Measurements from ENCODE around the gene PXDC1.
A peak's percentile ranks its signal among the peaks of the same experiment; 100 is the strongest.
"Not testable (repeated sequence)": the region's sequence is repeated elsewhere in the genome, so short reads cannot be mapped to it uniquely, and the experiment has no call there.

Gene PXDC1

DNA sequence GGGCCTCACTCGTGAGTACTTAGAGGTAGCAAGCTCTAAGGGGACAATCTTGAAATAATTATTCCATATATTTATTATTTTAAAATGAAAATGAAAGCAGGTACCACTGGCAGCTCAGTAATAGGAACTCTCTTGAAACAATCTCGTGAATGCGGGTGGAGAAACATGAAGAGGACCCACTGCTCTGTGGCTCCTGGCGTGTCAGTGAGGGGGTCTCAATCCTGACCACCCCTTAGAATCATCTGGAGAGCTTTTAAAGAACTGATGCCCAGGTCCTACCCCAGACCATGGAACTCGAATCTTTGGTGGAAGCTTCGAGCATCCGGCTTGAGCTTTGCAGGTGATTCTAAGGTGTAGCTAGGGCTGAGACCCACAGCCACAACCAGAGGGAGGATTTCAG, 23.9 kb upstream of the PXDC1 start:
- no peak for DNase-seq (ENCODE audit: low read depth in 2 of 2)
- TF ChIP-seq, protein P1, sequence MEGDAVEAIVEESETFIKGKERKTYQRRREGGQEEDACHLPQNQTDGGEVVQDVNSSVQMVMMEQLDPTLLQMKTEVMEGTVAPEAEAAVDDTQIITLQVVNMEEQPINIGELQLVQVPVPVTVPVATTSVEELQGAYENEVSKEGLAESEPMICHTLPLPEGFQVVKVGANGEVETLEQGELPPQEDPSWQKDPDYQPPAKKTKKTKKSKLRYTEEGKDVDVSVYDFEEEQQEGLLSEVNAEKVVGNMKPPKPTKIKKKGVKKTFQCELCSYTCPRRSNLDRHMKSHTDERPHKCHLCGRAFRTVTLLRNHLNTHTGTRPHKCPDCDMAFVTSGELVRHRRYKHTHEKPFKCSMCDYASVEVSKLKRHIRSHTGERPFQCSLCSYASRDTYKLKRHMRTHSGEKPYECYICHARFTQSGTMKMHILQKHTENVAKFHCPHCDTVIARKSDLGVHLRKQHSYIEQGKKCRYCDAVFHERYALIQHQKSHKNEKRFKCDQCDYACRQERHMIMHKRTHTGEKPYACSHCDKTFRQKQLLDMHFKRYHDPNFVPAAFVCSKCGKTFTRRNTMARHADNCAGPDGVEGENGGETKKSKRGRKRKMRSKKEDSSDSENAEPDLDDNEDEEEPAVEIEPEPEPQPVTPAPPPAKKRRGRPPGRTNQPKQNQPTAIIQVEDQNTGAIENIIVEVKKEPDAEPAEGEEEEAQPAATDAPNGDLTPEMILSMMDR (IDR thresholded peaks at IDR 0.05; ENCODE audit: low read depth, low read length): no peak
- no peak overlapping the region for H3K4me3 ChIP-seq (replicated peaks in 1 of 2; ENCODE audit: low read depth in 2 of 2, low read length in 2 of 2)

DNA sequence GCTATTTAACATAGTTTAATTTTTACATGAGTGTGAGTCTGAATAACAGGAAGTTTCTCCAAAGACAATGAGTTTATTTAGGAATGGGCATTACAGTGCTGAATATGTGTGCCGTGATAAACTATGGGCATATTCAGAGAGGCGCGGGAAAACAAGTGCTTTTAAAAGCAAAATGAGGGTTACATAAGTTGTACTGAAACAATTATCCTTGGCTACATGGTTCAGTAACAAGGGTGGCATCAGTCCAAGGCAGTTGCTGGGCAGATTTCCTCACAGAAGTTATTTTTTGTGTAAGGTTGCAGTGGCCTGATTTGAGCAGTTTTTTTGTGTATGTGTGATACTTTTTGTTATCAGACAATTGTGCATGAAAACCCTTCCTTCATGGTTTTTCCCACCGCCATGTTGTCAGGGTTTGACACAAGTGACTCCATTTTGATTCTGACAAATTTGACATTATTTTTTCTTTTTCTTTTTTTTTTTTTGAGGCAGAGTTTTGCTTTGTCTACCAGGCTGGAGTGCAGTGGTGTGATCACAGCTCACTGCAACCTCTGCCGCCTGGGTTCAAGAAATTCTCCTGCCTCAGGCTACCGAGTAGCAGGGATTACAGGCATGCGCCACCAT, 22.3 kb upstream of the PXDC1 start:
- TF ChIP-seq, protein P1 (IDR thresholded peaks at IDR 0.05; ENCODE audit: low read depth, low read length): no peak
- peak; percentile 54 to 78 for DNase-seq (ENCODE audit: low read depth in 2 of 2)
- no peak overlapping the region for H3K4me3 ChIP-seq (replicated peaks in 1 of 2; ENCODE audit: low read depth in 2 of 2, low read length in 2 of 2)

DNA sequence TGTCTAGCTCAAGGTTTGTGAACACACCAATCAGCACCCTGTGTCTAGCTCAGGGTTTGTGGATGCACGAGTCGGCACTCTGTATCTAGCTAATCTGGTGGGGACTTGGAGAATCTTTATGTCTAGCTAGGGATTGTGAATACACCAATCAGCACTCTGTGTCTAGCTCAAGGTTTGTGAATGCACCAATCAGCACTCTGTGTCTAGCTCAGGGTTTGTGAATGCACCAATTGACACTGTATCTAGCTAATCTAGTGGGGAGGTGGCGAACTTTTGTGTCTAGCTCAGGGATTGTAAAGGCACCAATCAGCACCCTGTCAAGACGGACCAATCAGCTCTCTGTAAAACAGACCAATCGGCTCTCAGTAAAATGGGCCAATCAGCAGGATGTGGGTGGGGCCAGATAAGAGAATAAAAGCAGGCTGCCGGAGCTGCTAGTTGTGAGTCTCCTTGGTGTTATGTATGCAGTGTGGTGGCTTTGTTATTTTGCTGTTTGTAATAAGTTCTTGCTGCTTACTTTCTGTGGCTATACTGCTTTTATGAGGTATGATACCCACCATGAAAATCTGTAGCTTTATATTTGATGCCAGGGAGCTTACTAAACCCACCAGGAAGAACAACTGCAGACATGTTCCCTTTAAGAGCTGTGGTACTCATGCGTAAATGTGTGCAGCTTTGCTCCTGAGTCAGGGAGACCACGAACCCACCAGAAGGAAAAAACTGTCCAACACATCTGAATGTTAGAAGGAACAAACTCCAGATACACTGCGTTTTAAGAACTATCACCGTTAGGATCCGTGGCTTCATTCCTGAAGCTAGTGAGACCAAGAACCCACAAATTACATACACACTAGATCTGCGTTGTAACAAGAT, 20.9 kb upstream of the PXDC1 start:
- not testable (repeated sequence) for H3K4me3 ChIP-seq (replicated peaks in 1 of 2; ENCODE audit: low read depth in 2 of 2, low read length in 2 of 2); DNase-seq (ENCODE audit: low read depth in 2 of 2)

DNA sequence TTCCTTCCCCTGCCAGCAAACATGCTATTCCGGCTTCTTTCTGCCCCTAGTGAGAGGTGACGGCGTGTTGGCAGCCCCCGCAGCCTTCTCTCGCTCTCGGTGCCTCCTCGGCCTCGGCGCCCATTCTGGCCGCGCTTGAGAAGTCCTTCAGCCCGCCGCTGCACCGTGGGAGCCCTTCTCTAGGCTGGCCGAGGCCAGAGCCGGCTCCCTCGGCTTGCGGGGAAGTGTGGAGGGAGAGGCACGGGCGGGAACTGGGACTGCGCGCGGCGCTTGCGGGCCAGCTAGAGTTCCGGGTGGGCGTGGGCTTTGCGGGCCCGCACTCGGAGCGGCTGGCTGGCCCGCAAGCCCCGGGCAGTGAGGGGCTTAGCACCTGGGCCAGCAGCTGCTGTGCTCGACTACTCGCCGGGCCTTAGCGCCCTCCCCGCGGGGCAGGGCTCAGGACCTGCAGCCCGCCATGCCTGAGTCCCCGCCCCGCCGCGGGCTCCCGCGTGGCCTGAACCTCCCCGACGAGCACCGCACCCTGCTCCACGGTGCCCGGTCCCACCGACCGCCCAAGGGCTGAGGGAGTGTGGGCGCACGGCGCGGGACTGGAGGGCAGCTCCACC, 20.0 kb upstream of the PXDC1 start:
- H3K4me3 ChIP-seq (replicated peaks in 1 of 2; ENCODE audit: low read depth in 2 of 2, low read length in 2 of 2): no peak overlapping the region
- TF ChIP-seq, protein P1 (IDR thresholded peaks at IDR 0.05; ENCODE audit: low read depth, low read length): no peak
- DNase-seq (ENCODE audit: low read depth in 2 of 2): no peak

DNA sequence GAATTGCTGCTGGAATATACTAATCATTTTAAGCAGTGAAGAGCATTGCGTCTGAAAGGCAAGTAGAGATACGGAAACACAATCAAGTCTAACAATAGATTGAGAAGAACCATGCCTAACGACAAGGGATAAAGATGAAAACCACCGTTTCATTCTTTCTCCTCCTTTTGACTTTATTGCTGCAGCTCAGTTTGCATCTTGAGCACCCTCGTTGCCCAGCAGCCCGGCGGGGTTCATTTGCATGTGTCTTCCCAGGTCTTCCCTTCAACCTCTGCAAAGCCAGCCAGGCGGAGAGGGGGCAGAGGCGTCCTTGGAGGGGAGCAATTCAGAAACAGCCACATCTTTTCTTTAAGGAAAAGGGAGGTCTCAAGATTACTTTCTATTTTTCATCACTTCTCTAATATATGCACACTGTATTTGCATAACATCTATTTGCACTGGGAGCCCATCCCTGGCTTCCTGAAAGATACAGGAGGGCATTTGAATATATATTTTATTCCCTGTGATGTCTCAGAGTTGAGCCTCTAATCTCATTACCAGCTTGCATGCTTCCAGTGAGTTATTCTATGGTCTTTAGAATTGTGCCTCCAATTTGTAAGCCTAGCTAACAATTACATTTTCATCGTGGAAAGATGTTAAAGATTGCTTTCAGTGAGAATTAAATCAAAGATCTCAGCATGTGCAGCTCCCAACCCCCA, 18.7 kb upstream of the PXDC1 start:
- H3K4me3 ChIP-seq (replicated peaks in 1 of 2; ENCODE audit: low read depth in 2 of 2, low read length in 2 of 2): no peak overlapping the region
- TF ChIP-seq, protein P1 (IDR thresholded peaks at IDR 0.05; ENCODE audit: low read depth, low read length): no peak
- DNase-seq (ENCODE audit: low read depth in 2 of 2): no peak

DNA sequence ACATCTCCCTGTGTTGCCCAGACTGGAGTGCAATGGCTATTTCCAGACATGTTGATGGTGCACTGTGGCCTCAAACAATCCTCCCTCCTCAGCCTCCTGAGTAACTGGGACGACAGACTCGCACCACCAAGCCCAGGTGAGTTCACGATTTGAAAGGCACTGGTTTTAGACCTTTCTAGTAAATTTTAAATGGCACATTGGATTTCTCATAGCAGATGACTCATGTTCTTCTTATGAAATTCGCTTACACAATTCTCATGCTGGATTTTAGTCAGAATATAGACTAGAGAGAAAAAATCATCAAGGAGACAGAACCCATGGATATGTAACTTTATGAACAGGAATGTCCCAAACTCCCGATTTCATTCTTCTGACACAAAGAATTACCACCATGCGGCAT, 18.1 kb upstream of the PXDC1 start:
- H3K4me3 ChIP-seq (replicated peaks in 1 of 2; ENCODE audit: low read depth in 2 of 2, low read length in 2 of 2): no peak overlapping the region
- TF ChIP-seq, protein P1 (IDR thresholded peaks at IDR 0.05; ENCODE audit: low read depth, low read length): no peak
- peak; percentile 63 to 72 for DNase-seq (ENCODE audit: low read depth in 2 of 2)

DNA sequence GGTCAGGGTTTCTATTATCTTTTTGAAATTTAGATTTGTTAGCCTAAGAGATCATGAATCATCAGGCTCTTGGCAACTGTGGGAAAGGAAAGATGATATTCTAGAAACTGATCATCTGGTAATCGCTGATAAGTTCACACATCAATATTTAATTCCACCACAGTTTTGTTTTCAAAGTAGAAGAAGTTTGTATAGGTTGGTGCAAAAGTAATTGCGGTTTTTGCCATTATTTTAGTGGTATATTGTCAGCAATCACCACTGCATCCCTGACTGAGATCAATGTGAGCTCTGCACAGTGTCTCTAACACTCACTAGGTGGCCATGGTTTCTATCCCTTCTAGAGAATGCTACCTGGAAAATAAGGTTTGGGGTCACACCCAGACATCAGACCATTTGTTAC, 17.0 kb upstream of the PXDC1 start:
- TF ChIP-seq, protein P1 (IDR thresholded peaks at IDR 0.05; ENCODE audit: low read depth, low read length): no peak
- H3K4me3 ChIP-seq (replicated peaks in 1 of 2; ENCODE audit: low read depth in 2 of 2, low read length in 2 of 2): no peak overlapping the region
- DNase-seq (ENCODE audit: low read depth in 2 of 2): no peak

DNA sequence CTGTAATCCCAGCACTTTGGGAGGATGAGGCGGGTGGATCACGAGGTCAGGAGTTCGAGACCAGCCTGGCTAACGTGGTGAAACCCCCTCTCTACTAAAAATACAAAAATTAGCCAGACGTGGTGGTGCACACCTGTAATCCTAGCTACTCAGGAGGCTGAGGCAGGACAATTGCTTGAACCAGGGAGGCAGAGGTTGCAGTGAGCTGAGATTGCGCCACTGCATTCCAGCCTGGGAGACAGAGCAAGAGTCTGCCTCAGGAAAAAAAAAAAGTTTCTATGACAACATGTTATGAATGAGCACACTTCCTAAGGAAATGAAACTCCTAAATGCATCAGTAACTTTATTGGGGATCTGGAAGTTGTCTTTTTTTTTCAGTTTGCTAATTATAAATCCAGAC, 16.0 kb upstream of the PXDC1 start:
- not testable (repeated sequence) for H3K4me3 ChIP-seq (replicated peaks in 1 of 2; ENCODE audit: low read depth in 2 of 2, low read length in 2 of 2)
- DNase-seq (ENCODE audit: low read depth in 2 of 2): peak; percentile 69 to 70

Data from cardiac fibroblast (primary cell).